Ovary (tissue), 3 donors: ENCODE measurements around the gene TMED1.

Experiments
- POLR2A ChIP-seq: fragments of 450-650 bp; IDR thresholded peaks from one replicate; pipeline ENCODE4 v1.6.1; 2017; ENCODE audit warnings: antibody characterized with exemption, mild to moderate bottlenecking, moderate library complexity
- TF ChIP-seq, protein P1 (sequence below), 3 donors: fragments of 450-650 bp in 2 of 3; fragments of 200-600 bp in 1 of 3; IDR thresholded peaks; one replicate each; pipeline versions ENCODE4 v1.5.1 to v1.8.0; 2016 to 2022; ENCODE audit warnings: antibody characterized with exemption in 3 of 3, mild to moderate bottlenecking in 1 of 3
- donor health status: DM: no; HTN: no; CAD: no.

DNA sequence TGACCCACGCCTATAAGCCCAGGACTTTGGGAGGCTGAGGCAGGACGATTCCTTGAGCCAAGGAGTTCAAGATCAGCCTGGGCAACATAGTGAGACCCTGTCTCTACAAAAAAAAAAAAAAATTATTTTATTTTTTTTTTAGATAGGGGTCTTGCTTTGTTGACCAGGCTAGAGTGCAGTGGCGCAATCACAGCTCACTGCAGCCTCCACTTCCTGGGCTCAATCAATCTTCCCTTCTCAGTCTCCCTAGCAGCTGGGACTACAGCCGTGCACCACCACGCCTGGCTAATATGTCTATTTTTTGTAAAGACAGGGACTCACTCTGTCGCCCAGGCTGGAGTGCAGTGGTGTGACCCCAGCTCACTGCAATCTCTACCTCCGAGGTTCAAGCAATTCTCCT is 16.9 kb upstream of the TMED1 start:
- no peak for TF ChIP-seq POLR2A
- TF ChIP-seq, protein P1, sequence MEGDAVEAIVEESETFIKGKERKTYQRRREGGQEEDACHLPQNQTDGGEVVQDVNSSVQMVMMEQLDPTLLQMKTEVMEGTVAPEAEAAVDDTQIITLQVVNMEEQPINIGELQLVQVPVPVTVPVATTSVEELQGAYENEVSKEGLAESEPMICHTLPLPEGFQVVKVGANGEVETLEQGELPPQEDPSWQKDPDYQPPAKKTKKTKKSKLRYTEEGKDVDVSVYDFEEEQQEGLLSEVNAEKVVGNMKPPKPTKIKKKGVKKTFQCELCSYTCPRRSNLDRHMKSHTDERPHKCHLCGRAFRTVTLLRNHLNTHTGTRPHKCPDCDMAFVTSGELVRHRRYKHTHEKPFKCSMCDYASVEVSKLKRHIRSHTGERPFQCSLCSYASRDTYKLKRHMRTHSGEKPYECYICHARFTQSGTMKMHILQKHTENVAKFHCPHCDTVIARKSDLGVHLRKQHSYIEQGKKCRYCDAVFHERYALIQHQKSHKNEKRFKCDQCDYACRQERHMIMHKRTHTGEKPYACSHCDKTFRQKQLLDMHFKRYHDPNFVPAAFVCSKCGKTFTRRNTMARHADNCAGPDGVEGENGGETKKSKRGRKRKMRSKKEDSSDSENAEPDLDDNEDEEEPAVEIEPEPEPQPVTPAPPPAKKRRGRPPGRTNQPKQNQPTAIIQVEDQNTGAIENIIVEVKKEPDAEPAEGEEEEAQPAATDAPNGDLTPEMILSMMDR (IDR thresholded peaks at IDR 0.05) = no peak
